CD8-positive, alpha-beta memory T cell (primary cell): Measurements from ENCODE around the gene ANKRD44. TPM values are rescaled to one million over a fixed set of nuclear protein-coding genes. Genes with fewer than 3 reads are reported as not detected.

Source experiments
- CTCF ChIA-PET: fragments of 350-600 bp; sonication (Branson Sonifier 250); formaldehyde crosslinking; loops from one replicate; lab custom pipeline; 2021; ENCODE audit warnings: antibody characterized with exemption; lab: Charles Lee
- POLR2A ChIA-PET: fragments of 350-600 bp; sonication (Branson Sonifier 250); formaldehyde crosslinking; loops from one replicate; lab custom pipeline; 2021; ENCODE audit warnings: antibody characterized with exemption; lab: Charles Lee
- DNase-seq, 5 donors: peaks; one replicate each; pipeline versions ENCODE4 v3.0.0 to v3.0.0-alpha.2; 2020 to 2022; ENCODE audit warnings: mixed read lengths in 1 of 5
- H3K27ac ChIP-seq: one replicate; pipeline ENCODE4 v1.7.0; 2013; ENCODE audit warnings: low read depth, mild to moderate bottlenecking, low read length, moderate library complexity
- H3K27me3 ChIP-seq: 2 replicates; pipeline ENCODE4 v1.7.0; 2013; ENCODE audit warnings: low read length, mild to moderate bottlenecking; ENCODE audit not compliant: insufficient read depth, poor library complexity, severe bottlenecking
- H3K36me3 ChIP-seq: 2 replicates; pipeline ENCODE4 v1.7.0; 2013; ENCODE audit warnings: mild to moderate bottlenecking, low read length, moderate library complexity; ENCODE audit not compliant: insufficient read depth
- H3K4me1 ChIP-seq: 2 replicates; pipeline ENCODE4 v1.7.0; 2013; ENCODE audit warnings: mild to moderate bottlenecking, low read length, moderate library complexity; ENCODE audit not compliant: insufficient read depth
- H3K4me3 ChIP-seq: 2 replicates; pipeline ENCODE4 v1.7.0; 2013; ENCODE audit warnings: mild to moderate bottlenecking, low read length
- H3K9me3 ChIP-seq: 2 replicates; pipeline ENCODE4 v1.7.0; 2013; ENCODE audit warnings: mild to moderate bottlenecking, low read length
- H3K27ac Mint-ChIP-seq, 8 donors: one replicate each; pipeline ENCODE4 v1.8.0; 2020 to 2021; ENCODE audit warnings: mixed read lengths in 8 of 8, mild to moderate bottlenecking in 6 of 8, inconsistent platforms in 3 of 8, moderate library complexity in 3 of 8
- H3K27me3 Mint-ChIP-seq, 2 donors: one replicate each; pipeline ENCODE4 v1.8.0; 2020 to 2021; ENCODE audit warnings: mixed read lengths in 2 of 2, mild to moderate bottlenecking in 1 of 2, moderate library complexity in 1 of 2
- H3K36me3 Mint-ChIP-seq, 3 donors: one replicate each; pipeline ENCODE4 v1.8.0; 2020 to 2021; ENCODE audit warnings: mixed read lengths in 3 of 3, inconsistent platforms in 1 of 3, mild to moderate bottlenecking in 1 of 3
- H3K4me1 Mint-ChIP-seq, 3 donors: one replicate each; pipeline ENCODE4 v1.8.0; 2020 to 2021; ENCODE audit warnings: mixed read lengths in 3 of 3, inconsistent platforms in 1 of 3, mild to moderate bottlenecking in 1 of 3
- H3K4me3 Mint-ChIP-seq, 7 donors: one replicate each; pipeline ENCODE4 v1.8.0; 2020 to 2021; ENCODE audit warnings: mixed read lengths in 7 of 7, mild to moderate bottlenecking in 6 of 7, moderate library complexity in 4 of 7, inconsistent platforms in 2 of 7
- H3K9me3 Mint-ChIP-seq, 5 donors: one replicate each; pipeline ENCODE4 v1.8.0; 2020 to 2022; ENCODE audit warnings: mixed read lengths in 5 of 5, mild to moderate bottlenecking in 3 of 5, moderate library complexity in 2 of 5, inconsistent platforms in 1 of 5
- polyA plus RNA-seq: library from polyadenylated mRNA; unstranded; fragments of 300-500 nt; fragmentation: Illumina TruSeq; gene quantifications from one replicate; pipeline ENCODE4 v1.2.3, GENCODE V29; 2021
- total RNA-seq, 2 experiments: library from RNA; stranded (reverse); gene quantifications; one replicate each; pipeline ENCODE4 v1.2.3, GENCODE V29; 2021

ANKRD44 gene
- total and polyA plus RNA-seq, 3 experiments from 2014 or later: 90.1 to 150 (median 142) TPM

DNA sequence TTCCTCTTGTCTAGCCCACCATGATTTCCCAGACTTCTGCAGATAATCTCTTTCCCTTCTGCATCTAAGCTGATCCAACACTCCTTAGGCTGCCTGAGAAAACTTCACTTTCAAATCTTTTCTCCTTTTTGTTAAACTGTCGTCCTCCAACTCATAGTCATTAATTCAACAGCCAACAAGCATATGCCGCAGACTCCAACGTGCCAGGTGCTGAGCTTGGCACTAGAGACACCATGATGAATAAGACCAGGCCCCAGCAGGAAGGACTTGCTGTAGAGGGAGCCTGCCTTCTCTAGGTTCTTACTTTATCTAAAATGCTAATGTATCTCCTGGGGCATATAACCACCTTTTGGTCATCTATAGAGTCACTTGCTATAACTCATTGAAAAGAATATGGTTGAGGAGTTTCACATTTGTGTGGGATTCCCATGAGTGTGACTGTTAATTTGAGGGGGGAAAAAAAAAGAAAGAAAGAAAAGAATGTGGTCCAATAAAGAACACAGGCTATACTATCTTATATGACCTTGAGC is 51.0 kb downstream of the ANKRD44 start:
- peak overlapping the region in 6 of 7 donors; percentile 1 to 73 (median 55) for H3K4me3 Mint-ChIP-seq
- ChIA-PET POLR2A (interaction anchor here (1.2 to 1.3 kb wide), 2 partner anchors 48 to 60 kb away, joined by 3 to 5 read pairs; no protein-coding TSS in a partner anchor), CTCF (interaction anchor here (1.0 to 1.4 kb wide), 4 partner anchors 11 to 54 kb away, joined by 3 to 4 read pairs (median 3); no protein-coding TSS in a partner anchor)
- Histone ChIP-seq H3K9me3 (no peaks in the 10 kb centered on the region), H3K27ac (no peak overlapping the region), H3K27me3 (no peaks in the 10 kb centered on the region), H3K4me1 (peaks cover 83% of the 10 kb centered on the region), H3K36me3 (no peaks in the 10 kb centered on the region), H3K4me3 (no peak overlapping the region)
- peaks cover 80 to 89% (median 88%) of the 10 kb centered on the region in 3 donors for H3K4me1 Mint-ChIP-seq
- no peak for DNase-seq
- H3K27me3 Mint-ChIP-seq: no peaks in the 10 kb centered on the region
- H3K36me3 Mint-ChIP-seq: peaks cover 3 to 26% (median 9%) of the 10 kb centered on the region in 3 donors
- no peaks in the 10 kb centered on the region for H3K9me3 Mint-ChIP-seq
- H3K27ac Mint-ChIP-seq: peak overlapping the region; percentile 52 to 96 (median 88)

DNA sequence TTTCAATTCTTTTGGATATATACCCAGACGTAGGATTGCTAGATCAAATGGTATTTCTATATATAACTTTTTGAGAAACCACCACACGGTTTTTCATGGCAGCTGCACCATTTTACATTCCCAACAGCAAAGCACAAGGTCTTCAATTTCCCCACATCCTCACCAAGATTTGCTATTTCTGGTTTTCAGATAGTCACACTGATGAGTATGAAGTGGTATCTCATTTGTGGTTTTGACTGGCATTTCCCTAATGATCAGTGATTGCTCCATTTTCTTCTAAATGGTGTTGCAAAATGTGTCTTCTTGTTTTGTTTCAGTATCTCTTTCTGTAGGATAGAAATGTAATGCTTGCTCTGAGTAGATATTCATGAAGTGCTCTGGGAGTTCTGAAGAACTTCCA is 52.0 kb downstream of the ANKRD44 start:
- H3K27me3 ChIP-seq: no peaks in the 10 kb centered on the region
- Mint-ChIP-seq H3K27me3 (no peaks in the 10 kb centered on the region), H3K9me3 (no peaks in the 10 kb centered on the region), H3K4me3 (peak overlapping the region; percentile 26 to 73 (median 34)), H3K36me3 (peaks cover 3 to 26% (median 9%) of the 10 kb centered on the region in 3 donors), H3K27ac (peak overlapping the region; percentile 52 to 96 (median 88)), H3K4me1 (peaks cover 80 to 89% (median 88%) of the 10 kb centered on the region in 3 donors)
- POLR2A ChIA-PET: interaction anchor here (1.2 to 1.3 kb wide), 2 partner anchors 49 to 59 kb away, joined by 3 to 5 read pairs; no protein-coding TSS in a partner anchor
- peaks cover 83% of the 10 kb centered on the region for H3K4me1 ChIP-seq
- no peaks in the 10 kb centered on the region for H3K9me3 ChIP-seq
- peak overlapping the region; percentile 32 for H3K27ac ChIP-seq
- no peak overlapping the region for H3K4me3 ChIP-seq
- DNase-seq: peak in 1 of 5 donors; percentile 53
- H3K36me3 ChIP-seq: no peaks in the 10 kb centered on the region
- CTCF ChIA-PET: interaction anchor here (1.0 to 1.4 kb wide), 4 partner anchors 10 to 53 kb away, joined by 3 to 4 read pairs (median 3); no protein-coding TSS in a partner anchor

DNA sequence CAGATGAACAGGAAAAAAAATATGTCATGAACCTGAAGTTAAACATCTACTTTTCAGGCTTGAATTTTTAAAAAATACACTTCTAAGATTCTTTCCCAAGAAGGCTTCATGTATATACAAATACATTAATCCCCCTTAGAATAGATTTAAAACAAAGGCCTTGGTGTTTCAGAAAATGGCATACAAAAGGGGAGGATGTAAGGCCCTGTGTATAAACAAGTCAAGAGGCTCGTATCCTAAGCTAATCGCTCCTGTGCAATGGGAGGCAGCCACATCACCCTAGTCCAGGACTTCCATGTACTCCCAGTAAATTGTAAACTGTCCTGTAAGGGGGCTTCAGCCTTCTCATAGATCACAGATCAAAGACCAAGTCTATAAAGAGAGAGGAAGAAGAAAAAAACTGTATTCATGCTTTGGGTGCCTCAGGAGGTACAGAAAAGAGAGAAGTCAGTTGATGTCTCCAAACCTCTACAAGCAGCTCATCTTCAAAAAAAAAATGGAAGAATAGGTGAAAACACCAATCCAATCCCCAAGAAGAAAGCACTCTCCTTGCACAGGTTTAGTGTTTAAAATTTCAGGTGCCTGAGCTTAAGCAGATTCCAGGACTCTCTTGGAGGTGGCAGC is 53.9 kb downstream of the ANKRD44 start:
- Mint-ChIP-seq H3K36me3 (peaks cover 0 to 14% (median 5%) of the 10 kb centered on the region in 3 donors), H3K4me3 (peak overlapping the region; percentile 48 to 83 (median 77)), H3K27me3 (no peaks in the 10 kb centered on the region), H3K4me1 (peaks cover 69 to 86% (median 84%) of the 10 kb centered on the region in 3 donors), H3K27ac (peak overlapping the region; percentile 89 to 99 (median 96)), H3K9me3 (no peaks in the 10 kb centered on the region)
- Histone ChIP-seq H3K36me3 (no peaks in the 10 kb centered on the region), H3K27me3 (no peaks in the 10 kb centered on the region), H3K27ac (peak overlapping the region; percentile 60), H3K4me1 (peaks cover 75% of the 10 kb centered on the region), H3K4me3 (no peak overlapping the region), H3K9me3 (no peaks in the 10 kb centered on the region)
- ChIA-PET CTCF (interaction anchor here (1.0 to 3.2 kb wide), 9 partner anchors 16 to 65 kb away, joined by 3 to 20 read pairs (median 6); partner anchors contain the start of gene ANKRD44), POLR2A (interaction anchor here (0.5 to 2.1 kb wide), 11 partner anchors 13 to 79 kb away, joined by 3 to 11 read pairs (median 4); partner anchors contain the start of gene ANKRD44)
- DNase-seq: peak in 1 of 5 donors; percentile 57

DNA sequence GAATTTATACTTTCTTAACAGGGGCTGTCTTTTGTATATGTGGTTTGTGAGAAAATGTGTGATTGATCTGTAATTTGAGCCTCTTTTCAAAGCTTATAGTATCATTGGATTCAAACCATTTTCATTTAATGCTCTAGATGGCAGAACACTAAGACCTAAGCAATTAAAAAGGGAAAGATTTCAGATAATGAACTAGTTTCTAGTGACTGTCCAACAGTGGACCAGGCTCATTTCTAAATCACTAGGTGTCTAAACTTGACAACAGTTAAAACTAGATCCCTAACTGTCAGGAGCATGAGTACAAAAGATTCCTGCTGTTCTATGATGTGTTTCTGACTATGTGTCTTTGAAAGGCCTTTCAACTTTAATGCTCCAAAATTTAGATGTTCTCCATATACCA is 54.6 kb downstream of the ANKRD44 start:
- Mint-ChIP-seq H3K27ac (peak overlapping the region; percentile 89 to 99 (median 96)), H3K4me1 (peaks cover 70 to 86% (median 84%) of the 10 kb centered on the region in 3 donors), H3K4me3 (peak overlapping the region; percentile 67 to 83 (median 78)), H3K9me3 (no peaks in the 10 kb centered on the region), H3K36me3 (peaks cover 0 to 14% (median 5%) of the 10 kb centered on the region in 3 donors), H3K27me3 (no peaks in the 10 kb centered on the region)
- POLR2A ChIA-PET: interaction anchor here (0.6 to 2.1 kb wide), 8 partner anchors 12 to 79 kb away, joined by 3 to 11 read pairs (median 4); partner anchors contain the start of gene ANKRD44
- CTCF ChIA-PET: interaction anchor here (1.0 to 3.2 kb wide), 8 partner anchors 16 to 62 kb away, joined by 3 to 20 read pairs (median 6); partner anchors contain the start of gene ANKRD44
- Histone ChIP-seq H3K4me1 (peaks cover 76% of the 10 kb centered on the region), H3K27me3 (no peaks in the 10 kb centered on the region), H3K27ac (peak overlapping the region; percentile 60), H3K4me3 (peak overlapping the region; percentile 49), H3K36me3 (no peaks in the 10 kb centered on the region), H3K9me3 (no peaks in the 10 kb centered on the region)
- DNase-seq: no peak

DNA sequence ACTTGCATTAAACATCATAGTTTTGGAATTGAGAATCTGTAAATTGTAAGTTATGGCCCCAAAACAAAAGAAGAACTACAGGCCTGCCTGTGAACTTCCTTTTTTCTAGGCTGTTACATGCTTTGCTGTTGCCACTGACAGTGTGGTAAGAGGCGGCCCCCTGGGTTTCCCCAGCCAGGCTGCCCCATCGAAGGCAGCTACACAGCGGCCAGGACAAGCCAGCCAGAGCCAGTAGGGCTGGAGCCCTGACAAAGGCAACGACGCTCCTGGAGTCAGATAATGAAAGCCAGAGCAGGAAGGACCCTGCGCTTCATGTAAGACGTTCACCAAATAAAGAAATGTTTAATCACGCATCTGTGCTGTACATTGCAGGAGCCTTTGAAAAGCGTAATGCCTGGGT is 55.0 kb downstream of the ANKRD44 start:
- Mint-ChIP-seq H3K4me1 (peaks cover 72 to 91% (median 88%) of the 10 kb centered on the region in 3 donors), H3K9me3 (no peaks in the 10 kb centered on the region), H3K27ac (peak overlapping the region; percentile 89 to 99 (median 96)), H3K4me3 (peak overlapping the region; percentile 67 to 83 (median 78)), H3K27me3 (no peaks in the 10 kb centered on the region), H3K36me3 (peaks cover 0 to 14% (median 5%) of the 10 kb centered on the region in 3 donors)
- H3K4me3 ChIP-seq: peak overlapping the region; percentile 49
- peak overlapping the region; percentile 60 for H3K27ac ChIP-seq
- no peaks in the 10 kb centered on the region for H3K9me3 ChIP-seq
- POLR2A ChIA-PET: interaction anchor here (0.6 to 2.1 kb wide), 9 partner anchors 11 to 173 kb away, joined by 3 to 11 read pairs (median 5); partner anchors contain the start of gene ANKRD44
- no peaks in the 10 kb centered on the region for H3K27me3 ChIP-seq
- CTCF ChIA-PET: interaction anchor here (0.8 to 3.2 kb wide), 12 partner anchors 10 to 65 kb away, joined by 3 to 20 read pairs (median 4); partner anchors contain the start of gene ANKRD44
- no peaks in the 10 kb centered on the region for H3K36me3 ChIP-seq
- peak; percentile 62 to 85 (median 71) for DNase-seq
- peaks cover 78% of the 10 kb centered on the region for H3K4me1 ChIP-seq

DNA sequence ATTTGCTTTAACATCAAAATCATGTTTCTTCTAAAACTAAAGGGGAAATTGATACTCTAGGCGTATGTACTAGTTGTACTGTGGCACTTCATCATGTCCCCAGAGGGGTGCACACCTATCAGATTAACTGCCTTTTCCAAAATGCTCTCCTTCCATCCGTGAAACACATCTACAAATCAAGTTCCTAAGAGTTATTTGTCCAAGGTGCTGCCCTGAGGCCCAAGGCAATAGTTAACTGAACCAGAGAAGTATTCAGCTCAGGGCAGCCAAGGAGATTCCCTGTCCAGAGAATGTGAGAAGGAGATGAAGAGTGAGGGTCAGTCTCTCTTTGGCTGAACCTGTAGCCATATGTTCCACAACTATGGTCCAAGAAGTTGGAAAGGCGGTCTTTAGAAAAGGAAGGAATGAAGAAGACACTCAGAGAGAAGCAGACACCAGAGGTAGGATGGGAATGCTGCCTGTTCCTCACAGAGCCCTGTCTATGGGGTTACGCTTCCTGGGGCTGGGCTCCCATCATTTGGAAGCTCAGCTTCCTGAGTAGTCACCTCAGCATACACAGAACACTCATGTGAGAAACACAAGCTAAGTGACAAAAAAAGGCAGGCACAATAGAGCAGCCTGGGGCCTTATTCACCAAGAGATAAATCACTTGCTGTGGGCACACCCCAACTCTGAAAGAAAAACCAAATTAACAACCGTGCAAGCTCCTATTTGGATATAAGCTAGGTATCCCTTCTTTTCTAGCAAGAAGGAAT is 55.6 kb downstream of the ANKRD44 start:
- Histone ChIP-seq H3K9me3 (no peaks in the 10 kb centered on the region), H3K4me1 (peaks cover 84% of the 10 kb centered on the region), H3K27ac (peak overlapping the region; percentile 36), H3K36me3 (no peaks in the 10 kb centered on the region), H3K4me3 (peak overlapping the region; percentile 49), H3K27me3 (no peaks in the 10 kb centered on the region)
- POLR2A ChIA-PET: interaction anchor here (0.7 to 2.1 kb wide), 6 partner anchors 10 to 174 kb away, joined by 3 to 11 read pairs (median 6); partner anchors contain the start of gene ANKRD44
- Mint-ChIP-seq H3K36me3 (peaks cover 0 to 13% (median 5%) of the 10 kb centered on the region in 3 donors), H3K27ac (peak overlapping the region; percentile 89 to 99 (median 96)), H3K4me1 (peaks cover 78 to 97% (median 91%) of the 10 kb centered on the region in 3 donors), H3K9me3 (no peaks in the 10 kb centered on the region), H3K27me3 (no peaks in the 10 kb centered on the region), H3K4me3 (peak overlapping the region; percentile 67 to 83 (median 78))
- no peak for DNase-seq
- CTCF ChIA-PET: interaction anchor here (0.8 to 3.2 kb wide), 11 partner anchors 10 to 64 kb away, joined by 3 to 20 read pairs (median 4); partner anchors contain the start of gene ANKRD44

DNA sequence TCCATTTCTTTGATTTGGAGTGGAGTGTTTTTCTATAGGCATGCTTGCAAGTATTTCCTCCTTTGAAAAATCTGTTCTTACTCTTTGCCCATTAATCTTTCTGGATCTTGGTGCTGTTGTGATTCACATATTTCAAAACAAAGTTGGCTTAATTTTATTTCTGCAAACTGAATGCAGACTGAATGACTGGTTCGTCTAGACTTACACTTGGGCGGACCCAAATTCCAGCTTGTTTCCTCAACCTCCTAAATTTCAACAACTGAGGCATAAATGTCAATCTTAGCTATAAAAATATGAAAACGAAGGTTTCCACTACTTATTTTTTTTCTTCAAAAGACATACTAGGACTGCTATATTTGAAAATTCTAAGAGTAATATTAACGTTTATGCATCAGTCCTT is 59.0 kb downstream of the ANKRD44 start:
- Mint-ChIP-seq H3K27me3 (no peaks in the 10 kb centered on the region), H3K36me3 (peaks cover 0 to 22% (median 7%) of the 10 kb centered on the region in 3 donors), H3K4me1 (peaks cover 80 to 98% (median 94%) of the 10 kb centered on the region in 3 donors), H3K4me3 (no peak overlapping the region), H3K9me3 (no peaks in the 10 kb centered on the region), H3K27ac (peak overlapping the region; percentile 67 to 91 (median 84))
- Histone ChIP-seq H3K9me3 (no peaks in the 10 kb centered on the region), H3K27me3 (no peaks in the 10 kb centered on the region), H3K36me3 (no peaks in the 10 kb centered on the region), H3K27ac (no peak overlapping the region), H3K4me3 (no peak overlapping the region), H3K4me1 (peaks cover 87% of the 10 kb centered on the region)
- POLR2A ChIA-PET: interaction anchor here (1.0 to 1.4 kb wide), 3 partner anchors 13 to 52 kb away, joined by 3 to 5 read pairs (median 3); no protein-coding TSS in a partner anchor
- CTCF ChIA-PET: interaction anchor here (0.7 to 2.6 kb wide), 5 partner anchors 11 to 57 kb away, joined by 3 to 9 read pairs (median 3); no protein-coding TSS in a partner anchor
- no peak for DNase-seq
